Measurements from ENCODE around the gene ZBED2.
"Not testable (repeated sequence)": the region's sequence is repeated elsewhere in the genome, so short reads cannot be mapped to it uniquely, and the experiment has no call there.

The ZBED2 gene

DNA sequence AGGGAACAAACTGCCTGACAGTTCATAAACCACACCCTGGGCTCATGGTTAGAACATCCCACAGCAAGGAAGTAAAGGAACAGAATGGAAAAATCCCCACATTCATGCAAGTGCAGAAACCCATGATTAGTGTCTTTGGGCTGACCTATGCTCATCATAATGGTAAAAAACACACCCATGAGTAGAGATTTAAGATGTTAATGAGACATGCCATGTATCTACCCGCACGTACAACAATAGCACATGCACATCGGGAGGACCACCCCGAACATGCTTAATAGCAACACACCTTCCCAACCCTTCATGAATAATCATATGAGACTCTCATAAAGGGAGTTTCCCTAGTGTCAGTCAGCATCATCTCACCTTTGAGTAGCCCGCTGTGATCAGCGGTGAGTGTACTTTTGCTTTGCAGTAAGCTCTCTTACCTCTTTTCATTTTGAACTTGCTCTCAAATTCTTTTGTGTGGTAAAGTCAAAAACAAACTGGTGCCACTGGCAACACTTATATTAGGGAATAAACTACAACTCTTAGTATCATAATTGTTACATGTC lies 23.2 kb downstream of the ZBED2 start:
- H3K9me3 ChIP-seq (ENCODE audit: control insufficient read depth, insufficient read depth, low read depth, low read length): no peaks in the 10 kb centered on the region
- no peaks in the 10 kb centered on the region for H3K27me3 ChIP-seq (ENCODE audit: control insufficient read depth, insufficient read depth, low read length)
- H3K27ac ChIP-seq (ENCODE audit: low read depth, low read length): no peak overlapping the region
- no peaks in the 10 kb centered on the region for H3K36me3 ChIP-seq (ENCODE audit: control insufficient read depth, insufficient read depth, low read length)
- H3K9ac ChIP-seq (ENCODE audit: low read length): no peak overlapping the region
- H3K4me3 ChIP-seq (ENCODE audit: low read depth, low read length): no peak overlapping the region
- no peaks in the 10 kb centered on the region for H3K4me1 ChIP-seq (ENCODE audit: control insufficient read depth, insufficient read depth, low read length)

DNA sequence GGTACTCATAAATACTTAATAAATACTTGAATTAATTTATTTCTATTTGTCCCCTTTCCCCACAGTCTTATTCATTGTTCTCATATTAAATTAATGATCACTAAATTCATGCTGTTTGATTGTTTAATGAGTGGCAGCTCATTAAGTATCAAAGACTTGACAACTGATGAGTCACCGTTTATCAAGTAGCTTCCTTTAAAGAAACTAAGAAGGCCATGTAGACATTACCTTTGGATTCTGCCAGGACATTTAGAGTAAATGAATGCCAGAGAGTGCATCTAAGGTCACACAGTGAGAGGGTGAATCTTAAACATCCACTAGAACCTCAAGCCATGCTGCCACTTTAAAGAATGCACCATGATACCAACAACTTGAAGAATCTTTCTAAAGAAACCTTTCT lies 23.9 kb downstream of the ZBED2 start:
- no peaks in the 10 kb centered on the region for H3K27me3 ChIP-seq (ENCODE audit: control insufficient read depth, insufficient read depth, low read length)
- no peak overlapping the region for H3K27ac ChIP-seq (ENCODE audit: low read depth, low read length)
- no peaks in the 10 kb centered on the region for H3K4me1 ChIP-seq (ENCODE audit: control insufficient read depth, insufficient read depth, low read length)
- no peaks in the 10 kb centered on the region for H3K9me3 ChIP-seq (ENCODE audit: control insufficient read depth, insufficient read depth, low read depth, low read length)
- no peaks in the 10 kb centered on the region for H3K36me3 ChIP-seq (ENCODE audit: control insufficient read depth, insufficient read depth, low read length)
- no peak overlapping the region for H3K9ac ChIP-seq (ENCODE audit: low read length)
- no peak overlapping the region for H3K4me3 ChIP-seq (ENCODE audit: low read depth, low read length)

DNA sequence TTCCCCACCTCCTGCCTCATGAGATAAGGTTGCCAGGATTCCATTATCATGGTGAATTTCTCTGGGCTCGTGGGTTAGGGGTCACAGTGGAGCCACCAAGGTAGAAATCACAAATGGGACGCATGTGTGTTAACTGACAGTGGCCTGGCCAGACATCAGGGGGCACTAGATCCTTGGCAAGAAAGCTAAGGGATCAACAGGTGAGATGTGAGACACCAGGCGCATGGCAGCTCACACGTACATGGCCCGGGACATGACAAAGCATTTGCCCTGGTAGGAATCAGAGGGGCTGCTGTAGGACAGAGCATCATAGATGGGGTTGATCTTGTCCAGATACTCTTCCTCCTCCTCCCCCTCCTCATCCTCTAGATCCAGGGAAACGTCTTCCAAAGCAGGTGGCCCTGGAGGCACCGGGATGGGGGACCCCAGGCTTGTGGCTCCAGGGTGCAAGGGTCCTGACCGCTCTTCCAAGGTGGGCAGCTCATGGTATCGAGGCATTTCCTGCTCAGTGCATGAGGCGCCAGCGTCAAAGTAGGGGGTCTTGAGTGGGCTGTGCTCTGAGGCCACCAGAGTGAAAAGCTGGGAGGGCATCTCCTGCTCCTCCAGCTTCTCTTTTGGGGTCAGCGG lies 24.6 kb downstream of the ZBED2 start:
- Histone ChIP-seq H3K9me3 (ENCODE audit: control insufficient read depth, insufficient read depth, low read depth, low read length) (no peaks in the 10 kb centered on the region), H3K4me3 (ENCODE audit: low read depth, low read length) (no peak overlapping the region), H3K36me3 (ENCODE audit: control insufficient read depth, insufficient read depth, low read length) (no peaks in the 10 kb centered on the region), H3K9ac (ENCODE audit: low read length) (no peak overlapping the region), H3K27me3 (ENCODE audit: control insufficient read depth, insufficient read depth, low read length) (no peaks in the 10 kb centered on the region), H3K4me1 (ENCODE audit: control insufficient read depth, insufficient read depth, low read length) (no peaks in the 10 kb centered on the region), H3K27ac (ENCODE audit: low read depth, low read length) (no peak overlapping the region)

DNA sequence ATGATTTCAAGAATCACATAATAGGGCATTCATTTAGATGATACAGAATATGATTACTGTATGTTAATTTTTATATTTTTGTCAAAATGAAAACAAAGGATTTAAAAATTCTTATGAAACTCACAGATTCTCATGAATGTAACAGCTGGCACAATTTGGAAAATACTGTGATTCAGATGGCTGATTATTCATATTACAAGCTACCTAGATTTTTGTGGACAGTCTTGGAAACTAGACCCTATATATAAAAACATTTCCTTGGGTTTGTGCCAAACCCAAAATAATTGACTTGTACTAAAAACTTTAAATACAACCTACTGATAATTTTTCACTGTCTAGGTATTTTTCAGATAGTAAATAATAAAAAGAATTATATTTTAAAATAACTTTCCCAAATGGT lies 26.2 kb downstream of the ZBED2 start:
- Histone ChIP-seq H3K27ac (ENCODE audit: low read depth, low read length) (no peak overlapping the region), H3K36me3 (ENCODE audit: control insufficient read depth, insufficient read depth, low read length) (no peaks in the 10 kb centered on the region), H3K4me1 (ENCODE audit: control insufficient read depth, insufficient read depth, low read length) (no peaks in the 10 kb centered on the region), H3K9ac (ENCODE audit: low read length) (no peak overlapping the region), H3K4me3 (ENCODE audit: low read depth, low read length) (no peak overlapping the region), H3K9me3 (ENCODE audit: control insufficient read depth, insufficient read depth, low read depth, low read length) (no peaks in the 10 kb centered on the region), H3K27me3 (ENCODE audit: control insufficient read depth, insufficient read depth, low read length) (no peaks in the 10 kb centered on the region)

DNA sequence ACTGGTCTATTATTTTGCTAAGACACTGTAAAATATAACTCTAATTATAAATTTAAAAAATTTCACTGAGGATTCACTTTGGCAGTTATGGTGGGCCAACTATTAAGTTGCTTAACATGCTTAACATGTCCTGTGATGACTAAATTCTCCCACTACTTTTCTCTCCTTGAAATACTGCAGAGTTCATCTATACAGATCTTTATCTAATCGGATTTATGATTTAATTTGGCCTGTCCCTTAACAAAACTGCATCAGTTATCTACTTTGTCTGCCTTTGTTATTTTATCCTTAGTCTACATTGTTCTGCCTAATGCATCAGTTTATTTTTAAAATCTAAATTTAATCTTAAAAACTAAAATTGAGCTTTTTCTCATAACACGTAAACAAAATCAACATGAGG lies 26.8 kb downstream of the ZBED2 start:
- H3K4me1 ChIP-seq (ENCODE audit: control insufficient read depth, insufficient read depth, low read length): no peaks in the 10 kb centered on the region
- H3K9me3 ChIP-seq (ENCODE audit: control insufficient read depth, insufficient read depth, low read depth, low read length): no peaks in the 10 kb centered on the region
- no peak overlapping the region for H3K4me3 ChIP-seq (ENCODE audit: low read depth, low read length)
- H3K9ac ChIP-seq (ENCODE audit: low read length): no peak overlapping the region
- H3K27me3 ChIP-seq (ENCODE audit: control insufficient read depth, insufficient read depth, low read length): no peaks in the 10 kb centered on the region
- no peaks in the 10 kb centered on the region for H3K36me3 ChIP-seq (ENCODE audit: control insufficient read depth, insufficient read depth, low read length)
- no peak overlapping the region for H3K27ac ChIP-seq (ENCODE audit: low read depth, low read length)

DNA sequence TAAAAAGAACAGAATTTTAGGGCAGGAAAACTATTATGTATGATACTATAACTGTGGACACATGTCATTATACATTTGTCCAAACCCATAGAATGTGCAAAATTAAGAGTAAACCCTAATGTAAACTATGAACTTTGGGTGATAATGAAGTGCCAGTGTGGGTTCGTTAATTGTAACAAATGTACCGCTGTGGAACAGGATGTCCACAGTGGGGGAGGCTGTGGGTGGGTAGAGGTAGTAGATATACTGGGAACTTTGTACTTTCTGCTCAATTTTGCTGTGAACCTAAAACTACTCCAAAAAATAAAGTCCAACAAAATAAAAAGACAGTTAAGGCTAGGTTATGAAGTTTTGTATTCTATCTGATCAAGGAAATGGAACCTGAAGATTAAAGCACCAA lies 28.3 kb downstream of the ZBED2 start:
- Histone ChIP-seq H3K27me3 (ENCODE audit: control insufficient read depth, insufficient read depth, low read length) (no peaks in the 10 kb centered on the region), H3K36me3 (ENCODE audit: control insufficient read depth, insufficient read depth, low read length) (no peaks in the 10 kb centered on the region), H3K4me1 (ENCODE audit: control insufficient read depth, insufficient read depth, low read length) (no peaks in the 10 kb centered on the region), H3K9ac (ENCODE audit: low read length) (no peak overlapping the region), H3K9me3 (ENCODE audit: control insufficient read depth, insufficient read depth, low read depth, low read length) (no peaks in the 10 kb centered on the region; the same call in 1 of the 2 replicates), H3K27ac (ENCODE audit: low read depth, low read length) (no peak overlapping the region), H3K4me3 (ENCODE audit: low read depth, low read length) (no peak overlapping the region)

DNA sequence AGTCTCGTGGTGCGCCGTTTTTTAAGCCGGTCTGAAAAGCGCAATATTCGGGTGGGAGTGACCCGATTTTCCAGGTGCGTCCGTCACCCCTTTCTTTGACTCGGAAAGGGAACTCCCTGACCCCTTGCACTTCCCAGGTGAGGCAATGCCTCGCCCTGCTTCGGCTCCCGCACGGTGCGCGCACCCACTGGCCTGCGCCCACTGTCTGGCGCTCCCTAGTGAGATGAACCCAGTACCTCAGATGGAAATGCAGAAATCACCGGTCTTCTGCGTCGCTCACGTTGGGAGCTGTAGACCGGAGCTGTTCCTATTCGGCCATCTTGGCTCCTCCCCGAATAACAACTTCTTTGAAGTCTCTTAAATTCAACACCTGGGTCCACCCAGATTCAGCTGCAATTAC lies 33.2 kb downstream of the ZBED2 start:
- H3K27me3 ChIP-seq (ENCODE audit: control insufficient read depth, insufficient read depth, low read length); H3K36me3 ChIP-seq (ENCODE audit: control insufficient read depth, insufficient read depth, low read length); H3K9me3 ChIP-seq (ENCODE audit: control insufficient read depth, insufficient read depth, low read depth, low read length); H3K4me1 ChIP-seq (ENCODE audit: control insufficient read depth, insufficient read depth, low read length); H3K9ac ChIP-seq (ENCODE audit: low read length); H3K27ac ChIP-seq (ENCODE audit: low read depth, low read length): not testable (repeated sequence)
- peak overlapping the region; percentile 35 for H3K4me3 ChIP-seq (ENCODE audit: low read depth, low read length)

DNA sequence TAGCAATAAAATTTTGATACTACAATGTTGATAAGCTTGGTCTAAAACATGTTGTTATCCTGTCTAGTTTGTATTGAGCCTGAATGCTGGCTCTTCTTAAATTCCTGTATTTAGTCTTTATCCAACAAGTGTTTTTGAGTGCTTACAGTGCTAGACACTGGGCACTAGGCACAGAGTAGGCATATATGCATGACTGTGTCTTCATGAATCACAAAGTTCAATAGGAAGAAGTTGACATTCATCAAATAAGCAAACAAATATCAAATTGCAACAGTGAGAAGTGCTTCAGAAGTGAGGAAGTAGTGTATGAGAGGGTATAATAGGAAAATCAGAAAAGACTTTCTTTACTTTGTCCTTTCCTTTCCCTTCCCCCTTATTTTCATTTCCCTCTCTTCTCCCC lies 46.4 kb downstream of the ZBED2 start:
- H3K36me3 ChIP-seq (ENCODE audit: control insufficient read depth, insufficient read depth, low read length): no peaks in the 10 kb centered on the region
- no peak overlapping the region for H3K9ac ChIP-seq (ENCODE audit: low read length)
- peaks cover 6% of the 10 kb centered on the region; the same call in 1 of the 2 replicates for H3K4me1 ChIP-seq (ENCODE audit: control insufficient read depth, insufficient read depth, low read length)
- H3K9me3 ChIP-seq (ENCODE audit: control insufficient read depth, insufficient read depth, low read depth, low read length): no peaks in the 10 kb centered on the region
- H3K4me3 ChIP-seq (ENCODE audit: low read depth, low read length): no peak overlapping the region
- no peak overlapping the region for H3K27ac ChIP-seq (ENCODE audit: low read depth, low read length)
- no peaks in the 10 kb centered on the region for H3K27me3 ChIP-seq (ENCODE audit: control insufficient read depth, insufficient read depth, low read length)

DNA sequence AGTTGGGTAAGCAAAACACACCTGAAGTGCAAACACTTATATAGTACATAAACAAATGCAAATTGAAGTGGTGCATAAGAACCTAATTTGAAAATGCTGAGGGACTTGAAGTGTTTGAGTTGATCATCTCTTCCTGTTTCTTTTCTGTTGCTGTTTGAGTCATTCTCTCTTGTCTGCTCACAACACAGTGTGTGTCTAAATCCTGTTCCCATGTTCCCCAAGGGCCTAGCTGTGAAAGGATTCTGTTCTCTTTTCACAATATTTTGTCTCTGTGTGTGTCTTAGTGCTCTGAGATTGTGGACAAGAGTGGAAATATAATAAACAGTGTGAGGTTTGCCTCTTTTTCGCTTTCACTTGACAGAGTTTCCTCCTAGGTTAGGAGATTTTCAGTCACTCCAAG lies 47.1 kb downstream of the ZBED2 start:
- H3K4me1 ChIP-seq (ENCODE audit: control insufficient read depth, insufficient read depth, low read length): peaks cover 6% of the 10 kb centered on the region; the same call in 1 of the 2 replicates
- H3K27me3 ChIP-seq (ENCODE audit: control insufficient read depth, insufficient read depth, low read length): no peaks in the 10 kb centered on the region
- no peaks in the 10 kb centered on the region for H3K36me3 ChIP-seq (ENCODE audit: control insufficient read depth, insufficient read depth, low read length)
- no peaks in the 10 kb centered on the region for H3K9me3 ChIP-seq (ENCODE audit: control insufficient read depth, insufficient read depth, low read depth, low read length)
- no peak overlapping the region for H3K9ac ChIP-seq (ENCODE audit: low read length)
- no peak overlapping the region for H3K27ac ChIP-seq (ENCODE audit: low read depth, low read length)
- no peak overlapping the region for H3K4me3 ChIP-seq (ENCODE audit: low read depth, low read length)

DNA sequence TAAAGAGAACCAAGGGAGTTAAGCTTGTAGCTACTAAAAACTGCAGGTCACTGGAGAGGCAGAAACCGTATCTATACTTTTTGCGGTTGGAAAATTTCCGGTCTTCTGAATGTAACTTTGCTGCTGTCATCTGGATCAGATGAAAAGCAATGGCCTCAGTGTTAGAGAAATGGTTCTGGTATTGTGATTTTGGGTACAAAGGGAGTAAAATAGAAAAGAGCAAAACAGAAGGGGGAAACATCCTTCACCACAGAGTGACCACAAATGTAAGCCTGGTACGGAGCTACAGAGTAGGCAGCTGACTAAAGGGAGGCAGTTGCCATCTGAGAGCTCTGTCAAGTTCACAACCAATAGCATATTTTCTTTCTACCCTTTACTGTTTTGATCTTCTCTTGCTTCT lies 47.5 kb downstream of the ZBED2 start:
- no peak overlapping the region for H3K27ac ChIP-seq (ENCODE audit: low read depth, low read length)
- no peaks in the 10 kb centered on the region for H3K27me3 ChIP-seq (ENCODE audit: control insufficient read depth, insufficient read depth, low read length)
- no peak overlapping the region for H3K4me3 ChIP-seq (ENCODE audit: low read depth, low read length)
- H3K9me3 ChIP-seq (ENCODE audit: control insufficient read depth, insufficient read depth, low read depth, low read length): no peaks in the 10 kb centered on the region
- H3K4me1 ChIP-seq (ENCODE audit: control insufficient read depth, insufficient read depth, low read length): peaks cover 6% of the 10 kb centered on the region; the same call in 1 of the 2 replicates
- H3K36me3 ChIP-seq (ENCODE audit: control insufficient read depth, insufficient read depth, low read length): no peaks in the 10 kb centered on the region
- no peak overlapping the region for H3K9ac ChIP-seq (ENCODE audit: low read length)

DNA sequence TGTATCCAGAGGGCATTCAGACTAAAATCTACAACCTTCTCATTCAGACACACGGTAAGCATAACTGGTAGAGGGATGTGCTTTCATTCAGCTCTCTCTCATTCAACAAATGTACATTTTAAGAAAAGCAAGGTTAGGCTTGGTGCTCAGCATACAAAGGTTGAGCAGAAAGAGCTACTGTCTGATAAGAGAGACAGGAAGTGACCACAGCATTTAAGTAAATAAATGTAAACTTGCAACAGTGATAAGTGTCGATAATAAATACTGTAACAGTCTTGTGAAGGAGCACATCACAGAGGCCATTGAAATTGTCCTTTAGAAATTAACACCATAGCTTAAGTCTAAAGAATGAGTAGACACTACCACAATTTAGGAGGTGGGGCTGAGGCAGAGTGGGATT lies 49.8 kb downstream of the ZBED2 start:
- H3K27me3 ChIP-seq (ENCODE audit: control insufficient read depth, insufficient read depth, low read length): no peaks in the 10 kb centered on the region
- no peaks in the 10 kb centered on the region for H3K36me3 ChIP-seq (ENCODE audit: control insufficient read depth, insufficient read depth, low read length)
- H3K9ac ChIP-seq (ENCODE audit: low read length): no peak overlapping the region
- H3K4me3 ChIP-seq (ENCODE audit: low read depth, low read length): no peak overlapping the region
- H3K9me3 ChIP-seq (ENCODE audit: control insufficient read depth, insufficient read depth, low read depth, low read length): no peaks in the 10 kb centered on the region
- peaks cover 6% of the 10 kb centered on the region; the same call in 1 of the 2 replicates for H3K4me1 ChIP-seq (ENCODE audit: control insufficient read depth, insufficient read depth, low read length)
- no peak overlapping the region for H3K27ac ChIP-seq (ENCODE audit: low read depth, low read length)
